HG03354 (cell line): ENCODE data around the gene WDR70.
A peak's percentile ranks its signal among the peaks of the same experiment; 100 is the strongest.

ENCODE experiments used
- ATAC-seq: cut with Tn5 transposase; IDR thresholded peaks from one replicate; pipeline ENCODE4 v1.9.1; 2021; ENCODE audit warnings: mild to moderate bottlenecking; ENCODE audit not compliant: unreplicated experiment, poor library complexity, severe bottlenecking

Gene WDR70

DNA sequence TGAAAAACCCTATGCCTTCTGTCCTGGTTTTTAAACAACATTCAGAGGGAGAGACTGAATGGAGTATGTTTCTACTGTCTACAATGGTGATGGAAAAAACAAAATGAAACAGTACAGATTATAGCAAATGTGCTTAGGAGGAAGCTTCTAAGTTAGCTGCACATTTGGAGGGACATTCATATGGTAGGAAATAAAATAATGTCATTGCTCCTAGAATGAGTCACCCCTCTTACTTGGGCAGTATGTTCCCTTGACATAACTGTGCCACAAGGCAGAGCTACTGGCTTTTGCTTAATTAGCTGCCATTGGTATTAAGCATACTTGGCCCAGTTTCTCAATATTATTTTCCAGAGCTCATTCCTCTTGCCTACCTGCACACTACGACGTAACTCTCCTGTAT lies 331.8 kb downstream of the WDR70 start:
- ATAC-seq: no peak

DNA sequence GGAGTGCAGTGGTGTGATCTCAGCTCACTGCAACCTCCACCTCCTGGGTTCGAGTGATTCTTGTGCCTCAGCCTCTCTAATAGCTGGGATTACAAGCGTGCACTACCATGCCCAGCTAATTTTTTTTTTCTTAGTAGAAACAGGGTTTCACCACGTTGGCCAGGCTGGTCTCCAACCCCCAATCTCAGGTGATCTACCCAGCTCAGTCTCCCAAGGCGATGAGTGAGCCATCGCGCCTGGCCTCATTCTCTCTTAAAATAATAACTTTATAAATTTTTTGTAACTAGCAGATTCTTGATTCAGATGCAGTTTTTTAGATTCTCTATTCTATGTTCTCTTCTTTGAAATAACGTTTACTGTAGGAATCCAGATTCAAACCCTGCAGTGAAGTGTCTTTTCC lies 333.6 kb downstream of the WDR70 start:
- ATAC-seq: no peak

DNA sequence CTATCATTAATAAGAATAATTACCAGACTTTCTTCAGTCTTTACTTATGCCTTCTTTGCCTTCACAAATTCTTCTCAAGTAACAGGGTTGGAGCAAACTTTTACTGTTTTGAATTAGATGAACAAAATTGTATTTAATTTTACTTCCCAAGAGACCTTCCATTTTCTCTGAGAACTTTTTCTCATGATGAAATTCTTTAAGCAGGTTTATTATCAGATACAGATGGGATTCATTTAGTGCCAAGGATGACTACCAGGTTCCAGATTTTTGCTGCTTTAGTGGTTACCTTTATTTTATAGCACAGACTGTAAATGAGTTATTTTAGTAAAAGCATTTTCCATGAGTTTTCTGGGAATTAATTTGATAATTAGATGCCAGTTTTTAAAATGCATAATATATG lies 335.6 kb downstream of the WDR70 start:
- no peak for ATAC-seq

DNA sequence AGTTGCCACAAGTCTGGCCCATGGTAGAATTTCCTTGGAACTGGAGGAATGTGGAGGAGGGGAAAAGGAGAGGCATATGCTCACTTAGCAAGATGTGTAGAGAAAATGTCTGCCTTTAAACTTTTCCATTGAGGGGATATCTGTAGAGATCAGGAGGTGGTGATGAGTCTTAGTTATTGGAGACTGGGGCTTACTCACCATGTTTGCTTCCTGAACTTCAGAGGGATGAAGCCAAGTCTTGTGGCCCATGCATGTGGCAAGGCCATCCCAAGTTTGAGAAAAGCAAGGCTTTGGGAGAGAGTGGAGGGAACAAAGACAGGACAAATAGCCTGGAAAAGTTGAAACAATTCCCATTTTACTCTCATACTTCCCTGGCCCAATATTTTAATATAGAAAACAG lies 336.2 kb downstream of the WDR70 start:
- ATAC-seq: no peak

DNA sequence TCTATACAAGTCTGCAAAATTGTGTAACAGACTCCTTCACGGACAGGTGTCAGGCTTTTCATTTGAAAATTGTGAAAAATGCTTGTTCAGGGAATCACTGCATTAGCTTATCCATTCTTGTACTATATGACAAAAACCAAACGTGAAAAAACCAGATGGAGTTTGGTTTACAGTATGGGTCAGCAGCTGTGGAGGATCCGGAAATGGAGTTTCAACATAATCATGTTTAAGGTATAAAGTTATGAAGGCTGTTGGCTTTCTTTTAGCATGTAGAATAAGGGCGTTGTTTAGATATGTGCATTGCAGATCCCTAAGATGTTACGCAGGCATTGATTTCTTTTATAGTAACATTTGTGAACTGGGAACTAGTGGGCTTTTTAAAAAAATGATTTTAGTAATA lies 336.9 kb downstream of the WDR70 start:
- ATAC-seq: no peak

GRCh38 chr5:37716405-37716804 lies 337.3 kb downstream of the WDR70 start:
- ATAC-seq: no peak

GRCh38 chr5:37717276-37717612 lies 338.1 kb downstream of the WDR70 start:
- ATAC-seq: no peak

- no peak for ATAC-seq
Observed at GRCh38 chr5:37717613-37718431, 338.7 kb downstream of the WDR70 start.

- ATAC-seq: no peak
Observed at GRCh38 chr5:37720550-37720952, 341.4 kb downstream of the WDR70 start.

DNA sequence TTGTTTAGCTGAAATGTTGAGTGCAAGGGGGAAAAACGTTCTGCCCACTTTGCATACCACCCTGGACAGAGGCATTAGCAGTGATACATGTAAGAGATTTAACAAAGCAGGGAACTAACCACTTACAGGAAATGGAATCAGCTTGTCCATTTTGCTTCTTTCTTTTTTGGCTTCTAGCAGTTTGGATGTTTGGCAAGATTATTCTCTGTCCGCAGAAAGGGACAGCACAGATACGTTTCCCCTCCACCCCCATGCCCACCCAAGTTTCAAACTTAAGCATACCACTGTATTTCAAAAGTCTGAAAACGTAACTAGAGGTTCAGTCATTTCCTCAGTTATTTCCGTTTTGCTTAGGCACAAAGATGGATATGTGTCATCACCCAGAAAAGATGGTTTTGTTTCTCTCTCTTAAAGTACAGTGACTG lies 342.3 kb downstream of the WDR70 start:
- peak; percentile 71 for ATAC-seq

GRCh38 chr5:37722236-37723161 lies 343.4 kb downstream of the WDR70 start:
- ATAC-seq: peak; percentile 69

DNA sequence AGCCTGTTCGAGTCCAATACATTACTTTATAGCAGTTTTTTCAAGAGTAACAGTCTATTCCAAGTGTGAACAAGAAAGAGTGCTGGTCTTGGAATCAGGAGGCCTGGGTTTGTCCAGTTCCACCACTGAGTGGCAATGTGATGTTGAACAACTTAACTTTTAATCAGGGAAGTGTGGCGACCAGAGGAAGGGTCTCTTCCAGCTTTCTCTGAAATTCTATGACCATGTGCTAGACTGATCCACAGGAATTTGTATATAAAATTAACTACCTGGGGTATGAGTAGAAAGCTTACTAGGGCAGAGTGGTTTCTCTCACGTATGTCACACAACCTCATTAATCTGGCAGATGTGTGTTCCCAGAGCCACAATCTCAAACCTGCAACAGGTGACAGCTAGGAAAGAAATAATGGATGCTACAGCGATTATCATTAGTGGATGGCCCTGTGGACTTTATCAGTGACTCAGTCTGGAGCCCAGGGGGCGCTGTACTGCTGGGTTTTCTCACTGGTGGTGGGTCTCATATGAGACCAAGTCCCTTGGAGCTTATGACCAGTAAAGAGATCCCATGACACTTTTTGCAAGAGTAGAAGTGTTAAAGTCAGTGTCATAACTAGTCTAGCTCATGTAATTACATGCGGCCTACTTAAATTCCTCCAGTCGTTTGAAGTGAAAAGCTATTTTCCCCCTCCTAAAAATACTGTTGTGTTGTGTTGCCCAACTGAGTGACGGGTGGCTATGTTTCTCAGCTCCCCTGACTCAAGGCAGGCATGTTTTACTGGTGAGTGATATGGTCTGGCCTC lies 344.2 kb downstream of the WDR70 start:
- no peak for ATAC-seq

DNA sequence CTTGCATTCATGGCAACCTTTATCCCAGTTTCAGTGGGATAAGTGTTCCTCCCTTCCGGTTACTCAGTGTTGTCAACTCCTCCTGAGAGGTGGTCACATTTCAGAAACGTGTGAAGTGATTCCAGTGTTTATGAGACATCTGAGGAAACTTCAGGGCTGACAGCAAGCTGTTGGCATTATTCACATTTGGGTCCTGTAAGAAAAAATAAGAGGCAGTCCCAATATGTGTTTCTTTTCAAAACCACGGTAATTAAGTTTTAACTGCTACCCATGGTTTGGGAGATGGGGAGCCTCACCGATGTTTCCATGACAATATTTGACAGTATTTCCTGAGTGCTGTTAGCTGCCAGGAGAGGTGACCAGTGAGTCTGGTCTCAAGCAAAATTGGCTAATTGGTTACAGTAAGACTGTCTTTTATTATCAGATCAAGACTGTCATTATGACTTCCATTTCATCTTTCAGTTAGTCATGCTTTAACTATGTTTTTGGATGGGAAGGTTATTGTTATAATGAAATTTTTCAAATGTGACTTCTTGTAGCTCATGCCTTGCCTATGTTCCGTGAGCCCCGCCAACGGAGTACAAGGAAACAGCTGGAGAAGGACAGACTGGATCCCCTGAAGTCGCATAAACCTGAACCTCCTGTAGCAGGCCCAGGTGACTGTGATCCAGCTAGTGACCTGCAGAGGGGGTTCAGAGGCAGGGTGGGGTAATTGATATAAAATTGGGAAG lies 345.4 kb downstream of the WDR70 start:
- no peak for ATAC-seq

- ATAC-seq: no peak
Observed at GRCh38 chr5:37725185-37725584, 346.1 kb downstream of the WDR70 start.

GRCh38 chr5:37727238-37727637 lies 348.1 kb downstream of the WDR70 start:
- no peak for ATAC-seq

- no peak for ATAC-seq
Observed at GRCh38 chr5:37730896-37731455, 351.9 kb downstream of the WDR70 start.

GRCh38 chr5:37734114-37734513 lies 355.0 kb downstream of the WDR70 start:
- no peak for ATAC-seq

DNA sequence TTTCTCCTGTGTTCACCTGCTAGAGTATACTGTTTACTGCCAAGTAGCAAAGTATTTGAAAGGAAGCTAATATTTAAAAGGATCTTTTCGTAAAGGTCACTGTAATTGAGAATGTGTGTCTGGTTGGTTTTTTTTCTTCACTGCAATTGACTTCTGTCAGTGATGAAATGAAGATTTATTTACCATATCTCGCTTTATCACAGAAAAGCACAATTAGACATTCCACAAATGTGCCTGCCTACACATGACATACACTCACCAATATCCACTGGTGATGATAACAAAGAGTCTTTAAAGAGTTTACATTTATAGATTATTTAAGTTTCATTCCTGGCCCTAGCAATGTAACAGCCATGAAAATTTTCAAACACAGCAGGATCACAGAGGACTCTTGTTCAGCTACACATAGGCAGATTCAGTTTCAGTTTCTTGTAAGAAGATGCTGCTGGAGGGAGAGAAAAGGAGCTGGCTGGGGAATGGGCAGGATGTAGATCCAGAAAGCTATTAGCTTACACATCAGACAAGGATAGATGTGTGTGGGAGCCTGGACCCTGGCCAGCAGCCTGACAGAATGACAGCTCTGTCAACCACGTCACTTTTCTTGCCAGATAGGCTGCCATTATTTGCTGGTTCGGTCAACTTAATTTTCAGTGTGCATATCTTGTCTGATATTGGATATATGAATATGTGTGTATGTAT lies 356.7 kb downstream of the WDR70 start:
- no peak for ATAC-seq

DNA sequence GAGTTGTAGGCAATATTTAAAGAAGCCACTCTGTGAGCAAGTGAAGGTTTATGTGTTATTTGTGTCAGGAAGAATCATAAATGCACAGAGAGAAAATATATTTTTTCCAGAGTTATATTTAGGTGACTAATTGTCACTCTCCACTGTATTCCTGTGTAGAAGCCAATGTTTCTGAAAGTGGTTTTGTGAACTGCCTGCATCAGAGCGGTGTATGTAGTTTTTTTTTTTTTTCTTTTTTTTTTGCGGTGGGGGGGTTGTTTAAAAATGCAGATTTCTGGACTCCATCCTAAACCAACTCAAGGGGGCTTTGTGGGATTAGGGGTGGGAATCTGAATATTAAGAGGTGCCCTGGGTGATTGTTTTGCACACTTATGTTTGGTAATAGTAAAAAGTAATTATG lies 357.3 kb downstream of the WDR70 start:
- ATAC-seq: no peak
